ENCODE results near the gene EFS.
"Not testable (repeated sequence)": the region's sequence is repeated elsewhere in the genome, so short reads cannot be mapped to it uniquely, and the experiment has no call there.

Gene EFS

GRCh38 chr14:23388996-23389395 lies 24.0 kb upstream of the EFS start:
- Histone ChIP-seq H3K27me3 (ENCODE audit: insufficient read depth, low read length, poor library complexity) (peaks cover 6% of the 10 kb centered on the region), H2AFZ (ENCODE audit: low read depth, low read length) (no peak overlapping the region), H3K4me3 (ENCODE audit: low read depth in 1 of 2, low read length in 2 of 2) (no peak overlapping the region), H3K4me2 (ENCODE audit: insufficient read depth, low read length) (no peak overlapping the region), H3K9me3 (ENCODE audit: insufficient read depth, low read length, severe bottlenecking) (no peaks in the 10 kb centered on the region), H4K20me1 (ENCODE audit: insufficient read depth, low read length) (no peaks in the 10 kb centered on the region), H3K36me3 (ENCODE audit: insufficient read depth, low read length) (no peaks in the 10 kb centered on the region), H3K9ac (ENCODE audit: low read depth, low read length) (no peak overlapping the region), H3K4me1 (ENCODE audit: insufficient read depth, low read length) (no peaks in the 10 kb centered on the region), H3K27ac (ENCODE audit: low read length) (no peak overlapping the region), H3K79me2 (ENCODE audit: insufficient read depth, low read length) (no peaks in the 10 kb centered on the region)
- ATAC-seq (ENCODE audit: insufficient read depth, low read depth) (no peak), DNase-seq (no peak)
- no peak for TF ChIP-seq EZH2 (IDR thresholded peaks at IDR 0.05; ENCODE audit: borderline replicate concordance, low read depth, low read length, severe bottlenecking)
- TF ChIP-seq CTCF (IDR thresholded peaks at IDR 0.05; ENCODE audit: borderline replicate concordance, extremely low read depth, low read length, poor library complexity, severe bottlenecking): no peak

- Histone ChIP-seq H3K9ac (ENCODE audit: low read depth, low read length) (no peak overlapping the region), H3K36me3 (ENCODE audit: insufficient read depth, low read length) (no peaks in the 10 kb centered on the region), H3K4me2 (ENCODE audit: insufficient read depth, low read length) (no peak overlapping the region), H3K27me3 (ENCODE audit: insufficient read depth, low read length, poor library complexity) (peaks cover 9% of the 10 kb centered on the region), H3K4me3 (ENCODE audit: low read depth in 1 of 2, low read length in 2 of 2) (no peak overlapping the region), H4K20me1 (ENCODE audit: insufficient read depth, low read length) (no peaks in the 10 kb centered on the region), H3K27ac (ENCODE audit: low read length) (no peak overlapping the region), H3K4me1 (ENCODE audit: insufficient read depth, low read length) (no peaks in the 10 kb centered on the region), H3K79me2 (ENCODE audit: insufficient read depth, low read length) (no peaks in the 10 kb centered on the region), H2AFZ (ENCODE audit: low read depth, low read length) (no peak overlapping the region), H3K9me3 (ENCODE audit: insufficient read depth, low read length, severe bottlenecking) (no peaks in the 10 kb centered on the region)
- TF ChIP-seq CTCF (IDR thresholded peaks at IDR 0.05; ENCODE audit: borderline replicate concordance, extremely low read depth, low read length, poor library complexity, severe bottlenecking): no peak
- no peak for DNase-seq
- no peak for ATAC-seq (ENCODE audit: insufficient read depth, low read depth)
Observed at GRCh38 chr14:23387916-23388882, 23.2 kb upstream of the EFS start.

- H3K4me2 ChIP-seq (ENCODE audit: insufficient read depth, low read length): no peak overlapping the region
- no peak overlapping the region for H3K27ac ChIP-seq (ENCODE audit: low read length)
- H3K9ac ChIP-seq (ENCODE audit: low read depth, low read length): no peak overlapping the region
- ATAC-seq (ENCODE audit: insufficient read depth, low read depth): no peak
- TF ChIP-seq EZH2 (IDR thresholded peaks at IDR 0.05; ENCODE audit: borderline replicate concordance, low read depth, low read length, severe bottlenecking) (no peak), CTCF (IDR thresholded peaks at IDR 0.05; ENCODE audit: borderline replicate concordance, extremely low read depth, low read length, poor library complexity, severe bottlenecking) (no peak)
- no peak overlapping the region for H3K4me3 ChIP-seq (ENCODE audit: low read depth in 1 of 2, low read length in 2 of 2)
- 0 out of 2 replicates have a peak, but pooled peaks cover 3% of the 10 kb centered on the region for H4K20me1 ChIP-seq (ENCODE audit: insufficient read depth, low read length)
- no peaks in the 10 kb centered on the region for H3K36me3 ChIP-seq (ENCODE audit: insufficient read depth, low read length)
- no peaks in the 10 kb centered on the region for H3K4me1 ChIP-seq (ENCODE audit: insufficient read depth, low read length)
- peaks cover 17% of the 10 kb centered on the region for H3K27me3 ChIP-seq (ENCODE audit: insufficient read depth, low read length, poor library complexity)
- no peak for DNase-seq
- no peaks in the 10 kb centered on the region for H3K79me2 ChIP-seq (ENCODE audit: insufficient read depth, low read length)
- no peak overlapping the region for H2AFZ ChIP-seq (ENCODE audit: low read depth, low read length)
- H3K9me3 ChIP-seq (ENCODE audit: insufficient read depth, low read length, severe bottlenecking): no peaks in the 10 kb centered on the region
Observed at GRCh38 chr14:23386999-23387398, 22.0 kb upstream of the EFS start.

- DNase-seq; ATAC-seq (ENCODE audit: insufficient read depth, low read depth); H3K79me2 ChIP-seq (ENCODE audit: insufficient read depth, low read length); H3K9me3 ChIP-seq (ENCODE audit: insufficient read depth, low read length, severe bottlenecking); H3K4me3 ChIP-seq (ENCODE audit: low read depth in 1 of 2, low read length in 2 of 2); H3K9ac ChIP-seq (ENCODE audit: low read depth, low read length); H3K4me1 ChIP-seq (ENCODE audit: insufficient read depth, low read length); H4K20me1 ChIP-seq (ENCODE audit: insufficient read depth, low read length); H3K36me3 ChIP-seq (ENCODE audit: insufficient read depth, low read length); H3K4me2 ChIP-seq (ENCODE audit: insufficient read depth, low read length); H3K27ac ChIP-seq (ENCODE audit: low read length); H2AFZ ChIP-seq (ENCODE audit: low read depth, low read length): not testable (repeated sequence)
- H3K27me3 ChIP-seq (ENCODE audit: insufficient read depth, low read length, poor library complexity): peaks cover 15% of the 10 kb centered on the region
Observed at GRCh38 chr14:23386266-23386657, 21.3 kb upstream of the EFS start.
